Measurements from ENCODE around the gene ZNF783. TPM values are rescaled to one million over a fixed set of nuclear protein-coding genes. Genes with fewer than 3 reads are reported as not detected.
A peak's percentile ranks its signal among the peaks of the same experiment; 100 is the strongest.

The ZNF783 gene
- total RNA-seq, 1 experiment from 2014 or later: 9.9 TPM

DNA sequence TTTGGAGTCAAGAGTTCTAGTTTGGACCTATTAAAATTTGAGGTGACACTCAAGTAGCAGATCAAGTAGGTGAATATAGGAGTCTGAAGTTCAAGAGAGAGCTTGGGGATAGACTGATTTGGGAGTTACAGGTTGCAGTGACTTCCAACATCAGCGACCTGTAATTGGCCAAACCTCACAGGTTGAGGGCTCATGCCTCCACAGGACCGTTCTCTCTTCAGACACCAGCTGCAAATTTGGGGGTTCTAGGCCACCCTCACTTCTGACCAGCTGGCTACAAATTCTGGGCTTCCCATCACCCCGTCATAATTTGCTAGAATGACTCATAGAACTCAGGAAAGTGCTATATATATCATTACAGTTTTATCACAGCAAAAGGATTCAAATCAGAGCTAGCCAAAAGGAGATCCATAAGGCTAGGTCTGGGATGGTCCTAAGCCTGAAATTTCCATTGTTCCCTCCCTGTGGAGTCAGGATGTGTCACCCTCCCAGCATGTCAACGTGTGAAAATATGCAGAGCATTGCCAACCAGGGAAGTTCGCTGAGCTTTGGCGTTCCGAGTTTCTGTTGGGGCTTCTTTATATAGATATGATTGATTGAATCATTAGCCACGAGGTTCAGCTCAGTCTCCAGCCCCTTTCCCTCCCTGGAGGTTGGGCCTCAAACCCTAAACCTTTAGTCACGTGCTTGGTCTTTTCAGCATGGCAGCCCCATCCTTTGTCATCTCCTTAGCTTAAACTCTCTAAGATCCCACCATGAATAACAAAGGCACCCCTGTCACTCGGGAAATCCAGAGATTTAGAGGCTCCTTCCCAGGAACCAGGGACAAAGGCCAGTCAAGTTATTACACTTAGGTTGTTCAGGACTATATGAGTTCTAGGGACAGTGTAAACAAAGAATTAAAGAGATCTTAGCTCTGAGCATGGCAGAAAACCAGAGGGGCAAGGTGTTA, 43.3 kb upstream of the ZNF783 start:
- ATAC-seq: no peak
- TF ChIP-seq SMAD3 (CRISPR knock-in tag; IDR thresholded peaks at IDR 0.05; ENCODE audit: borderline replicate concordance) (no peak), NR3C1 (CRISPR knock-in tag; conservative IDR thresholded peaks at IDR 0.05; ENCODE audit: low read depth) (no peak), CREB1 (CRISPR knock-in tag; IDR thresholded peaks at IDR 0.05) (no peak), ELF4 (CRISPR knock-in tag; IDR thresholded peaks at IDR 0.05; ENCODE audit: low read depth) (no peak), OVOL2 (CRISPR knock-in tag; IDR thresholded peaks at IDR 0.05; ENCODE audit: borderline replicate concordance) (no peak), ZNF671 (CRISPR knock-in tag; IDR thresholded peaks at IDR 0.05) (no peak), TP53 (CRISPR knock-in tag; IDR thresholded peaks at IDR 0.05) (no peak)
- TF ChIP-seq, protein P1, sequence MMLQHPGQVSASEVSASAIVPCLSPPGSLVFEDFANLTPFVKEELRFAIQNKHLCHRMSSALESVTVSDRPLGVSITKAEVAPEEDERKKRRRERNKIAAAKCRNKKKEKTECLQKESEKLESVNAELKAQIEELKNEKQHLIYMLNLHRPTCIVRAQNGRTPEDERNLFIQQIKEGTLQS (CRISPR knock-in tag; conservative IDR thresholded peaks at IDR 0.05): no peak
- TF ChIP-seq, protein P2, sequence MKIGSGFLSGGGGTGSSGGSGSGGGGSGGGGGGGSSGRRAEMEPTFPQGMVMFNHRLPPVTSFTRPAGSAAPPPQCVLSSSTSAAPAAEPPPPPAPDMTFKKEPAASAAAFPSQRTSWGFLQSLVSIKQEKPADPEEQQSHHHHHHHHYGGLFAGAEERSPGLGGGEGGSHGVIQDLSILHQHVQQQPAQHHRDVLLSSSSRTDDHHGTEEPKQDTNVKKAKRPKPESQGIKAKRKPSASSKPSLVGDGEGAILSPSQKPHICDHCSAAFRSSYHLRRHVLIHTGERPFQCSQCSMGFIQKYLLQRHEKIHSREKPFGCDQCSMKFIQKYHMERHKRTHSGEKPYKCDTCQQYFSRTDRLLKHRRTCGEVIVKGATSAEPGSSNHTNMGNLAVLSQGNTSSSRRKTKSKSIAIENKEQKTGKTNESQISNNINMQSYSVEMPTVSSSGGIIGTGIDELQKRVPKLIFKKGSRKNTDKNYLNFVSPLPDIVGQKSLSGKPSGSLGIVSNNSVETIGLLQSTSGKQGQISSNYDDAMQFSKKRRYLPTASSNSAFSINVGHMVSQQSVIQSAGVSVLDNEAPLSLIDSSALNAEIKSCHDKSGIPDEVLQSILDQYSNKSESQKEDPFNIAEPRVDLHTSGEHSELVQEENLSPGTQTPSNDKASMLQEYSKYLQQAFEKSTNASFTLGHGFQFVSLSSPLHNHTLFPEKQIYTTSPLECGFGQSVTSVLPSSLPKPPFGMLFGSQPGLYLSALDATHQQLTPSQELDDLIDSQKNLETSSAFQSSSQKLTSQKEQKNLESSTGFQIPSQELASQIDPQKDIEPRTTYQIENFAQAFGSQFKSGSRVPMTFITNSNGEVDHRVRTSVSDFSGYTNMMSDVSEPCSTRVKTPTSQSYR (CRISPR knock-in tag; IDR thresholded peaks at IDR 0.05): no peak
- TF ChIP-seq, protein P3, sequence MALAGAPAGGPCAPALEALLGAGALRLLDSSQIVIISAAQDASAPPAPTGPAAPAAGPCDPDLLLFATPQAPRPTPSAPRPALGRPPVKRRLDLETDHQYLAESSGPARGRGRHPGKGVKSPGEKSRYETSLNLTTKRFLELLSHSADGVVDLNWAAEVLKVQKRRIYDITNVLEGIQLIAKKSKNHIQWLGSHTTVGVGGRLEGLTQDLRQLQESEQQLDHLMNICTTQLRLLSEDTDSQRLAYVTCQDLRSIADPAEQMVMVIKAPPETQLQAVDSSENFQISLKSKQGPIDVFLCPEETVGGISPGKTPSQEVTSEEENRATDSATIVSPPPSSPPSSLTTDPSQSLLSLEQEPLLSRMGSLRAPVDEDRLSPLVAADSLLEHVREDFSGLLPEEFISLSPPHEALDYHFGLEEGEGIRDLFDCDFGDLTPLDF (CRISPR knock-in tag; IDR thresholded peaks at IDR 0.05): no peak
- H3K27me3 Mint-ChIP-seq (ENCODE audit: low read depth): no peaks in the 10 kb centered on the region
- peaks cover 75% of the 10 kb centered on the region for H3K36me3 Mint-ChIP-seq
- H3K9me3 Mint-ChIP-seq: no peaks in the 10 kb centered on the region
- CTCF ChIA-PET: interaction anchor here (0.8 to 1.1 kb wide), 2 partner anchors 23 to 43 kb away, joined by 3 to 5 read pairs; partner anchors contain the start of genes ZNF282 and ZNF783
- no peak for DNase-seq (ENCODE audit: low spot score)
- H3K27ac Mint-ChIP-seq: peak overlapping the region; percentile 51
- POLR2A ChIA-PET: interaction anchor here (0.9 kb wide), 1 partner anchor 66 kb away, joined by 3 read pairs; no protein-coding TSS in a partner anchor
- H3K4me1 Mint-ChIP-seq: peaks cover 13% of the 10 kb centered on the region
- no peak overlapping the region for H3K4me3 Mint-ChIP-seq

DNA sequence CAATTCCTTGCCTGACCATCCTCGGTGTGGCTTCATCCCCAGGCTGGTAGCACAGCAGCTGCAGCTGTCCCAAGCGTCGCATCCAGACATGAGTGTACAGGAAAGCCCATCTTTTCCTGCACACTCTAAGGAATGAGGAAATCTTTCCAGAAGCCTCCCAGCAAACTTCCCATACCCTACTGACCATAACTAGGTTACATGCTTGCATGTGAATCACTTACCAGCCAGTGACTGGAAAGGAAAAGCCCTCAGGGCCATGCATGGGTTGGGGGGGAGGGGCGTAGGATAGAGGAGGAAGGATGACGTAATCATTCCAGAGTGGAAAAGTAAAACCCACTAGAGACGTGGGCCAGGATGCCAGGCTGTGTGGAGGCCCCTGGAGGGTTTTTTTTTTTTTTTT, 41.5 kb upstream of the ZNF783 start:
- ChIA-PET CTCF (no interaction called here), POLR2A (no interaction called here)
- no peak overlapping the region for H3K27ac Mint-ChIP-seq
- DNase-seq (ENCODE audit: low spot score) (no peak), ATAC-seq (no peak)
- H3K4me3 Mint-ChIP-seq: no peak overlapping the region
- H3K36me3 Mint-ChIP-seq: peaks cover 63% of the 10 kb centered on the region
- H3K27me3 Mint-ChIP-seq (ENCODE audit: low read depth): no peaks in the 10 kb centered on the region
- no peaks in the 10 kb centered on the region for H3K9me3 Mint-ChIP-seq
- peaks cover 13% of the 10 kb centered on the region for H3K4me1 Mint-ChIP-seq
- TF ChIP-seq NFATC4 (CRISPR knock-in tag; IDR thresholded peaks at IDR 0.05): no peak
- TF ChIP-seq, protein P4, sequence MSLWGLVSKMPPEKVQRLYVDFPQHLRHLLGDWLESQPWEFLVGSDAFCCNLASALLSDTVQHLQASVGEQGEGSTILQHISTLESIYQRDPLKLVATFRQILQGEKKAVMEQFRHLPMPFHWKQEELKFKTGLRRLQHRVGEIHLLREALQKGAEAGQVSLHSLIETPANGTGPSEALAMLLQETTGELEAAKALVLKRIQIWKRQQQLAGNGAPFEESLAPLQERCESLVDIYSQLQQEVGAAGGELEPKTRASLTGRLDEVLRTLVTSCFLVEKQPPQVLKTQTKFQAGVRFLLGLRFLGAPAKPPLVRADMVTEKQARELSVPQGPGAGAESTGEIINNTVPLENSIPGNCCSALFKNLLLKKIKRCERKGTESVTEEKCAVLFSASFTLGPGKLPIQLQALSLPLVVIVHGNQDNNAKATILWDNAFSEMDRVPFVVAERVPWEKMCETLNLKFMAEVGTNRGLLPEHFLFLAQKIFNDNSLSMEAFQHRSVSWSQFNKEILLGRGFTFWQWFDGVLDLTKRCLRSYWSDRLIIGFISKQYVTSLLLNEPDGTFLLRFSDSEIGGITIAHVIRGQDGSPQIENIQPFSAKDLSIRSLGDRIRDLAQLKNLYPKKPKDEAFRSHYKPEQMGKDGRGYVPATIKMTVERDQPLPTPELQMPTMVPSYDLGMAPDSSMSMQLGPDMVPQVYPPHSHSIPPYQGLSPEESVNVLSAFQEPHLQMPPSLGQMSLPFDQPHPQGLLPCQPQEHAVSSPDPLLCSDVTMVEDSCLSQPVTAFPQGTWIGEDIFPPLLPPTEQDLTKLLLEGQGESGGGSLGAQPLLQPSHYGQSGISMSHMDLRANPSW (CRISPR knock-in tag; conservative IDR thresholded peaks at IDR 0.05; ENCODE audit: low read depth): no peak
- TF ChIP-seq NR2C2 (CRISPR knock-in tag; IDR thresholded peaks at IDR 0.05): no peak
- no peak for TF ChIP-seq JAZF1 (CRISPR knock-in tag; IDR thresholded peaks at IDR 0.05)
- no peak for TF ChIP-seq GRHL2 (CRISPR knock-in tag; IDR thresholded peaks at IDR 0.05; ENCODE audit: insufficient replicate concordance, severe bottlenecking)
- TF ChIP-seq TEAD1 (CRISPR knock-in tag; IDR thresholded peaks at IDR 0.05): no peak
- TF ChIP-seq, protein P1 (CRISPR knock-in tag; conservative IDR thresholded peaks at IDR 0.05): no peak
- TF ChIP-seq, protein P5, sequence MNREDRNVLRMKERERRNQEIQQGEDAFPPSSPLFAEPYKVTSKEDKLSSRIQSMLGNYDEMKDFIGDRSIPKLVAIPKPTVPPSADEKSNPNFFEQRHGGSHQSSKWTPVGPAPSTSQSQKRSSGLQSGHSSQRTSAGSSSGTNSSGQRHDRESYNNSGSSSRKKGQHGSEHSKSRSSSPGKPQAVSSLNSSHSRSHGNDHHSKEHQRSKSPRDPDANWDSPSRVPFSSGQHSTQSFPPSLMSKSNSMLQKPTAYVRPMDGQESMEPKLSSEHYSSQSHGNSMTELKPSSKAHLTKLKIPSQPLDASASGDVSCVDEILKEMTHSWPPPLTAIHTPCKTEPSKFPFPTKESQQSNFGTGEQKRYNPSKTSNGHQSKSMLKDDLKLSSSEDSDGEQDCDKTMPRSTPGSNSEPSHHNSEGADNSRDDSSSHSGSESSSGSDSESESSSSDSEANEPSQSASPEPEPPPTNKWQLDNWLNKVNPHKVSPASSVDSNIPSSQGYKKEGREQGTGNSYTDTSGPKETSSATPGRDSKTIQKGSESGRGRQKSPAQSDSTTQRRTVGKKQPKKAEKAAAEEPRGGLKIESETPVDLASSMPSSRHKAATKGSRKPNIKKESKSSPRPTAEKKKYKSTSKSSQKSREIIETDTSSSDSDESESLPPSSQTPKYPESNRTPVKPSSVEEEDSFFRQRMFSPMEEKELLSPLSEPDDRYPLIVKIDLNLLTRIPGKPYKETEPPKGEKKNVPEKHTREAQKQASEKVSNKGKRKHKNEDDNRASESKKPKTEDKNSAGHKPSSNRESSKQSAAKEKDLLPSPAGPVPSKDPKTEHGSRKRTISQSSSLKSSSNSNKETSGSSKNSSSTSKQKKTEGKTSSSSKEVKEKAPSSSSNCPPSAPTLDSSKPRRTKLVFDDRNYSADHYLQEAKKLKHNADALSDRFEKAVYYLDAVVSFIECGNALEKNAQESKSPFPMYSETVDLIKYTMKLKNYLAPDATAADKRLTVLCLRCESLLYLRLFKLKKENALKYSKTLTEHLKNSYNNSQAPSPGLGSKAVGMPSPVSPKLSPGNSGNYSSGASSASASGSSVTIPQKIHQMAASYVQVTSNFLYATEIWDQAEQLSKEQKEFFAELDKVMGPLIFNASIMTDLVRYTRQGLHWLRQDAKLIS (CRISPR knock-in tag; IDR thresholded peaks at IDR 0.05; ENCODE audit: borderline replicate concordance): no peak
- no peak for TF ChIP-seq GTF2I (CRISPR knock-in tag; conservative IDR thresholded peaks at IDR 0.05)
- no peak for TF ChIP-seq IRF2 (CRISPR knock-in tag; IDR thresholded peaks at IDR 0.05; ENCODE audit: borderline replicate concordance, low read depth)
- TF ChIP-seq, protein P6, sequence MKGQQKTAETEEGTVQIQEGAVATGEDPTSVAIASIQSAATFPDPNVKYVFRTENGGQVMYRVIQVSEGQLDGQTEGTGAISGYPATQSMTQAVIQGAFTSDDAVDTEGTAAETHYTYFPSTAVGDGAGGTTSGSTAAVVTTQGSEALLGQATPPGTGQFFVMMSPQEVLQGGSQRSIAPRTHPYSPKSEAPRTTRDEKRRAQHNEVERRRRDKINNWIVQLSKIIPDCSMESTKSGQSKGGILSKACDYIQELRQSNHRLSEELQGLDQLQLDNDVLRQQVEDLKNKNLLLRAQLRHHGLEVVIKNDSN (CRISPR knock-in tag; IDR thresholded peaks at IDR 0.05): no peak
- no peak for TF ChIP-seq TEAD4 (CRISPR knock-in tag; IDR thresholded peaks at IDR 0.05)
- TF ChIP-seq CREM (CRISPR knock-in tag; IDR thresholded peaks at IDR 0.05): no peak
- no peak for TF ChIP-seq JUN (CRISPR knock-in tag; IDR thresholded peaks at IDR 0.05)
